G401.6 (cell line): ENCODE data around the gene SCN5A.

Experiments used
- FAIRE-seq: peaks from 2 replicates; lab custom pipeline; 2012; peaks lifted over from hg19 to GRCh38; lab: Jason Lieb, UNC

SCN5A gene

DNA sequence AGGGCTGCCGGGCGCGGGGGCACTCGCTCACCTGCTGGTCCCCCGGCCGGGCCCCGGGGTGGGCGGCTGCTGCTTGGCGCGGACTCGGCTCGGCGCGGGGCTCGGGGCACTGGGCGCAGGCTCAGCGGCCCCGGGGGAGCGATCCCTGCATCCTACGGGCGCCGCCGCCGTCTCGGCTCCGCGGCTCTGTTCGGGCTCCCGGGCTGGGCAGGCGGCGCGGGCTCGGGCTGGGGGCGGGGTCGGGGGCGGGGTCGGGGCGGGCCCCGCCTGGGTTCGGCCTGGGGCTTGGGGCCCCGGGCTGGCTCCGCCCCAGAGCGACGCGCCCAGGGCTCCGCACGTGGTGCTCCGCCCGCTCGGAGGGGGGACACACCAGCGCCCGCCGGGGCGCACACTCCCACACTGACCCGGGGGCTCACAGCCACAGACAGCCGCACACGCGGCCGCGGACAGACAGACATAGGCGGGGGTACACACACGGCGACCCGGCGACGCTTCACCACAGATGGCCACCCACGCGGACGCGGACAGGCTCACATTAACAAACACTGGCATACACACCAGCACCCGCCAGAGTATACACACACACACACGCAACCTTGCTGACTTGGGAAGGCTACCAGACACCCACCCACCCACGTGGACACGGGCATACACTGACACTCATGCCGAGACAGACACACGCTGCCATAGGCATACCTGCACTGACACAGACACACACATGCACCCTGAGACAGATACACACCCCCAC is at the start of gene SCN5A:
Gene SCN5A (minus strand): TSS at position 188 of the 748 bp plus-strand sequence. CDS start 16,380 bp downstream, outside the sequence.
- FAIRE-seq: no peak

GRCh38 chr3:38698760-38699159 is 49.3 kb upstream of the SCN5A start:
- no peak for FAIRE-seq

DNA sequence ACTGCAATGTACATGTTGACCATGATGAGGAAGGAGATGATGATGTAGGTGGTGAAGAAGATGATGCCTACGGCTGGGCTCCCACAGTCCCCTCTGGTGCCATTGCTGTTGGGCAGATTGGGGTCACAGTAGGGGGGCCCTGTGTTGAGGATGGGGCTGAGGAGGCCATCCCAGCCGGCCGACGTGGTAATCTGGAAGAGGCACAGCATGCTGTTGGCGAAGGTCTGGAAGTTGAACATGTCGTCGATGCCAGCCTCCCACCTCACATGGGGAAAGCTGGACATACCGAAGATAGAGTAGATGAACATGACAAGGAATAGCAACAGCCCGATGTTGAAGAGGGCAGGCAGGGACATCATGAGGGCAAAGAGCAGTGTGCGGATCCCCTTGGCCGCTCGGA is 48.6 kb upstream of the SCN5A start:
- FAIRE-seq: no peak

DNA sequence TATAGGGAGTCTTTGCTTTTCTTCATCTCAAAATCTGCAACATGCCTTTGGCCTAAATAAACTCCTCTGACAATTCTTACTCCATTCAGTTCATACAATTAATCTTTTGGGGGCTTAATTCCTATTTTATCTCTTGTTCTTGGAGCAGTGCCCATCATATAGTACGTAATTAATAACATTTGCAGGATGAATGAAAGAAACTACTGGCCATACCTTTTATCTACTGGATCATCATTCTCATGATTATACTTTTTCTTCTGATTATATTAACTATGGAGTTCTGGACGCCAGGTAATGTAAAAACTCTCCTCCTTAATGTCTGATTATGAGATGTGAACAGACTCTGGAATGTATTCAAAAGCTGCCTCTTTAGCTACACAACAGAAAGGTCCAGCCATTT is 46.5 kb upstream of the SCN5A start:
- no peak for FAIRE-seq

DNA sequence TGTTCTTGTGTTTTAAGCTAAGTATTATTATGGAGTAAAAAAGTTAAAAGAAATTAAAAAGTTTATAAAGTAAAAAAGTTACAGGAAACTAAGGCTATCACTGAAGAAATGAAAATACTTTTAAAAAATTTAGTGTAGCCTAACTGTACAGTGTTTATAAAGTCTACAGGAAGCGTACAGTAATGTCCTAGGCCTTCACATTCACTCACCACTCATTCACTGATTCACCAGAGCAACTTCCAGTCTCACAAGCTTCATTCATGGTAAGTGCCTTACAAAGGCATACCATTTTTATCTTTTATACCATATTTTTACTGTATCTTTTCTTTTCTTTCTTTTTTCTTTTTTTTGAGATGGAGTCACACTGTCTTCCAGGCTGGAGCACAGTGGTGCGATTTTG is 40.7 kb upstream of the SCN5A start:
- FAIRE-seq: no peak

DNA sequence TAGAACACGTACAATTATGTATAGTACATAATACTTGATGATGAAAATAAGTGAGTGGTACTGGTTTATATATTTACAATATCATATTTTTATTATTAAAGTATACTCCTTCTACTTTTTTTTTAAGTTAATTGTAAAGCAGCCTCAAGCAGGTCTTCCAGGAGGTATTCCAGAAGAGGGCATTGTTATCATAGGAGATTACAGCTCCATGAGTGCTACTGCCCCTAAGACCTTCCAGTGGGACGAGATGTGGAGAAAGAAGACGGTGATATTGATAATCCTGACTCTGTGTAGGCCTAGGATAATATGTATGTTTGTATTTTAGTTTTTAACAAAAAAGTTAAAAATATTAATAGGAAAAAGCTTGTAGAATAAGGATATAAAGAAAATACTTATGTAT is 40.3 kb upstream of the SCN5A start:
- FAIRE-seq: no peak

DNA sequence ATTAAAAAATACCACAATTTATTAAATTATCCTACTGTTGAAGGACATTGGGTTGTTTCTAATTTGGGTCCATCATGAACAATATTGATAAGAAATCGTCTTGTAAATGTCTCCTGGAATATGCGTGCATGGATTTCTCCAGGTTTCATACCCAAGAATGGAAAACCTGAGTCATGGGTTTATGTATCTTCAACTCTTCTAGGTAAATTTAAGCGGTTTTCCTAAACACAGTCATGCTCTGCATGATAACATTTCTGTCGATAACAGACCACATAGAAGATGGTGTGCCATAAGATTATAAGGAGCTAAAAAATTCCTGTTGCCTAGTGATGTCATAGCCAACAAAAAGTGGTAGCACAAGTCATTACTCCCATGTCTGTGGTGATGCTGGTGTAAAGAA is 39.9 kb upstream of the SCN5A start:
- no peak for FAIRE-seq

GRCh38 chr3:38687321-38687720 is 37.8 kb upstream of the SCN5A start:
- FAIRE-seq: no peak

DNA sequence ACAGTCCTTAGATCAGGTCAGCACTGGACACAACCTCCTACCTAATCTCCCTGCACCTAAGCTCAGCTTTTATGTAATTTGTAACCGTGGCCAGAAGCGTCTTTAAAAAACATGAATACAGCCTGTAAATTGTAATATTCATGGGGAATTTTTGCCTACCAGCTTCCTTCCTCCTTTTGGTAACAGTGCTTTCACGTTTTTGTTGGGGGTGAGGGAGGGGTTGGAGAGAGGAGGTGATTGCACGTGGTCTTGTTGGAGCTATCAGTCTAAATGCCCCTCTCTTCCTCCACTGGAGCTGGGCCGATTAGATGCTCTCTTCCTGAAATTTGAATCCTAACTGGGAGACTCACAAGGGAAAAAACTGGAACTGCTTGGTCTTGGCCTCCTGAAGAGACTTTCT is 35.1 kb upstream of the SCN5A start:
- FAIRE-seq: no peak

DNA sequence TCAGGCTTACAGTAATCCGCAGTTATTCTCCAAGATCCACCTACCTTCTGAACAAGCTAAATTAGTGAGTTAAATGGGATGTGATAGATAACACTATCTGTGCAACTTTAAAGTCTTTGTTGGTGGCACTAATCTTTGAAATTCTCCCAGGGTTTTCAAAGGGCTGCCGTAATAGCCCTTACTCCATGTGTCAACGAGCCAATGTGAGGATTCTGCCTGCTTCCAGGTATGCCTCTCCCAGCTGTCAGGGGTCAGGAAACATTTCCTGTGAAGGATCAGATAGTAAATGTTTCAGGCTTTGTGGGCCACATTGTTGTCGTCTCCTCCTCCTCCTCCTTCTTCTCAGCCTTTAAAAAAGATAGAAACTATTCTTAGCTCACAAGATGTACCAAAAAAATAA is 20.2 kb upstream of the SCN5A start:
- FAIRE-seq: no peak

DNA sequence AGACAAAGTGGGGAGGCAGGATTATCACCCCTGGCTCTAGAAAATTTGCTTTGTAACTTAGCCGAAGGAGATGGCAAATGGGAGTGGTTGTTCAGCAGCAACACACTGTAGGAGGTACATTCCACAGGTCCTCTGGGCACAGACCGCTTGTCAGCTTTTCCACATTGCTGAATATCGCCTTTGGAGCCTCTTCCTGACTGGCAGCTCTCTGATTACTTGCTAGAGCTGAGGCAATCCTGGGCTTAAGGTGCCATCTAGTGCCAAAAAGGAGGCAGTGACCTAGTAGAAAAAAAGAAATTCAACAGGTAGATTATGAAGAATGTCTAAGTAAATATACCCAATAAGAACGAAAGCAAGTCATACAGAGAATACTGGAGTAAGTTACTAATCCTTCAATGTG is 13.1 kb upstream of the SCN5A start:
- FAIRE-seq: no peak

- FAIRE-seq: no peak
These were observed 9.4 kb upstream of the SCN5A start for GRCh38 chr3:38658841-38659240.

- no peak for FAIRE-seq
These were observed 7.9 kb upstream of the SCN5A start for GRCh38 chr3:38657369-38657768.

GRCh38 chr3:38655708-38656300 is 6.3 kb upstream of the SCN5A start:
- no peak for FAIRE-seq

DNA sequence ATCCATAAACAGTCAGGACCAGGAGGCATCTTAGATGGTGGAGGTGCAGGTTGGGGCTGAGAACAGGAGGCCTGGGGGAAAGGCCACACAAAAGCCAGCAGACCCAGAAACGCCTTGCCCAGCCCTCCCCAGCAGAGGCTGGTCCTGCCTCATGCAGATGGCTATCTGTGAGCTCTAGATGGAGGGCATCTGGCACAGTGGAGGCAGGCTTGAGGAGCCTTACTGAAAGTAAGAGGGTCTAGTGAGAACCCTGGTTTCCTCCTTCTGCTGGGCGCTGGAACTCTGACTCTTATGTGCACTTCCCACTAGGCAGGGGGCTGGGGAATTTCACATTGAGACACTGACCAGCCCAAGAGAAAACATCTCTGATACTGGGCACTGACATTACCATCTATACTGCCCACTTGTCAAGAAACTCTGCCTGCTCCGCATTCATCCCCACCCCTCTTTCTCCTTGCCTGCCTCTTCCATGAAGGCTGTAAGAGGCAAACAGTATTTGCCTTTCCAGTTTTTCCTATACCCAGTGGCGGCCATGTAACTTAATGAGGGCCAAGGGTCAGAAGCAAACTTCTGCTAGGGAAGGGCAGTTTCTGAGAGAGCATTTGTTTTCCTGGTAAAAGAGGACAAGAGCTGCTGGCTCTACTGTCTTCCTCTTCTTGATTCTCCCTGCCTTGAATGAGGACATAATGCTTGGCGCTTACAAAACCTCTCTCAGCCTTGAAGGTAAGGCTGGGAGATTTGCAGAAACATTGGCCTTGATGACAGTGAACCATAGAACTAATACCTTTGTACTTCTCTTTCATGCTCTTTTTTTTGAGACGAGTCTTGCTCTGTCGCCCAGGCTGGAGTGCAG is 4.4 kb upstream of the SCN5A start:
- no peak for FAIRE-seq

GRCh38 chr3:38652934-38653333 is 3.4 kb upstream of the SCN5A start:
- no peak for FAIRE-seq

DNA sequence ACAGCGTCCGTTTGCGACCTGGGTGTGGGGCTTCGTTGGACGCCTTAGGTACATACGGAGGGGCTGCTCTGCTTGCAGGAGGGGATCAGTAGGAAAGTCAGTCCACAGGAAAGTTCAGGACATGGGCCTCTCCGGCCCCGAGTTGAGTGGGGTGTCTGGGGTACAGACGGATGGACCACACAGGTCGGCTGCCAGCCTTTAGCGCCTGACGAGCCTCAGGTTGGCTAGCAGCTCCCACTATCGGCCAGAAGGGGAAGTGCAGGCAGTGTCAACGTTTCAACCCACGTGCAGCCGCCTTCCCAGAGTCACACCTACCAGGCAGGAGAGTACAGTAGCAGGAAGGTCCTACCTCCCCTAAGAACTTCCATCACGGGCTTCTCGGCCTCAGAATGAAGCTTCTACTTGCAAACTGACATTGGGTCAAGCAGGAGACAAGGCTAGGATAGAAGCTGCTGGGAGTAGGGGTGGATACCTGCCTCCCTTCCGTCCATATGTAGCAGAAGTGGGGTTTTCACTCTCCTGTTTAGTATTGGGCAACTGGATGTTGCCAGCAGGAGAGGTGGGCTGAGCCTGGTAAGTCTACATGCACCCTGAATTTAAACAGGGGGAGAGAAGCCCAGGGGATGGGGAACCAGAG is 1.8 kb upstream of the SCN5A start:
- FAIRE-seq: no peak

GRCh38 chr3:38650248-38650951 is 913 bp upstream of the SCN5A start:
- no peak for FAIRE-seq

GRCh38 chr3:38648659-38649499 is 608 bp downstream of the SCN5A start:
- no peak for FAIRE-seq

- no peak for FAIRE-seq
These were observed 1.3 kb downstream of the SCN5A start for GRCh38 chr3:38648024-38648658.
